Central memory CD8-positive, alpha-beta T cell (primary cell): ENCODE measurements around the gene ILDR2.
A peak's percentile ranks its signal among the peaks of the same experiment; 100 is the strongest.

Experiments used
- ATAC-seq: fragments of 150-1000 bp; cut with Tn5 transposase; replicated peaks from 2 replicates; pipeline ENCODE4 v1.10.0; 2022; ENCODE audit warnings: mild to moderate bottlenecking, moderate FRiP score, moderate number of reproducible peaks; ENCODE audit not compliant: poor library complexity, severe bottlenecking; ENCODE audit errors: extremely low read depth
- DNase-seq, 2 donors: peaks; one replicate each; pipeline ENCODE4 v3.0.0; 2021; ENCODE audit warnings: low spot score in 2 of 2
- H3K27ac Mint-ChIP-seq: one replicate; pipeline ENCODE4 v1.8.0; 2022; ENCODE audit warnings: low read depth, mild to moderate bottlenecking, moderate library complexity, mixed read lengths
- H3K27me3 Mint-ChIP-seq: one replicate; pipeline ENCODE4 v1.8.0; 2022; ENCODE audit warnings: mixed read lengths
- H3K36me3 Mint-ChIP-seq: one replicate; pipeline ENCODE4 v1.8.0; 2022; ENCODE audit warnings: mild to moderate bottlenecking, moderate library complexity, mixed read lengths; ENCODE audit not compliant: insufficient read depth
- H3K4me1 Mint-ChIP-seq: one replicate; pipeline ENCODE4 v1.8.0; 2022; ENCODE audit warnings: mixed read lengths
- H3K4me3 Mint-ChIP-seq: one replicate; pipeline ENCODE4 v1.8.0; 2022; ENCODE audit warnings: mild to moderate bottlenecking, moderate library complexity, mixed read lengths
- H3K9me3 Mint-ChIP-seq: one replicate; pipeline ENCODE4 v1.8.0; 2022; ENCODE audit warnings: mixed read lengths

ILDR2 gene

DNA sequence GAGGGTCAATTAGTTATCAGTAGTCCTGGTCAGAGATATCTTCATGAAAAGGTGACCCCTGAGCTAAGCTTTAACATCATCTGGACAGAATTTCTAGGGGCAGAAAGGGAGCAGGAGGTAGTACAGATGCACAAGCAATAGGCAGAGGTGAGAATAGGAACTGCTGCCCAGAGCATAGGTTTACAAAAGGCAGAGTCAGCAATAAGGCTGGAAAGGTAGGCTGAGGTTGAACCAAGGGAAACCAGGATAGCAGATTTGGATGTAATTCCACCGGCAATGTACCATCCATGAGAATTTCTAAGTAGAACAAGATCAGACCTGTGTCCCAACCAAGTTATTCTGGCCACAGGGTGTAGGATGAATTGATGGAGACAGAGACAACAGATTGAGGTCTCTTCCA, 6.2 kb upstream of the ILDR2 start:
- H3K4me3 Mint-ChIP-seq, result no peak overlapping the region
- H3K27ac Mint-ChIP-seq, result no peak overlapping the region
- peaks cover 2% of the 10 kb centered on the region for H3K36me3 Mint-ChIP-seq
- no peak for DNase-seq
- H3K9me3 Mint-ChIP-seq, result no peaks in the 10 kb centered on the region
- ATAC-seq, result no peak
- no peaks in the 10 kb centered on the region for H3K4me1 Mint-ChIP-seq
- H3K27me3 Mint-ChIP-seq, result no peaks in the 10 kb centered on the region

DNA sequence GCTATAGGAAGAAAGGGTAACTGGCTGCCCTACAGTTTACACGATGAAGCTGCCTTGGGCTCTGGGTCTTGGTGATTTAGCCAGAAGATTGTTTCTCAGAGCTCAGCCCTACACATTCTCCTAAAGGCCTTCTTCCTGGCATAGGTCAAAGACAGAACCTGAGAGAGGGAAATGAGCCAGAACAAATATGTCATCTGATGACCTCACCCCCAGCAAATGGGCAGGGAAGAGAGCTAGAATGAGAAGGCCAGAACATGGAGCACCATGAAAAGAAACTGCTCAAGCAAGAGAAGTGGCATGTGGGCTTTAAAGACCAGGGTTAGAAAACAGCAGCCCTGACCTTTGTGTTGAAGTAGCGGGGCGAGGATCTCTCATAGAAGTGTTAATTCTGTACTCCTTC, 5.5 kb upstream of the ILDR2 start:
- no peaks in the 10 kb centered on the region for H3K27me3 Mint-ChIP-seq
- ATAC-seq, result no peak
- H3K9me3 Mint-ChIP-seq, result no peaks in the 10 kb centered on the region
- H3K4me3 Mint-ChIP-seq, result no peak overlapping the region
- DNase-seq, result no peak
- H3K36me3 Mint-ChIP-seq, result peaks cover 1% of the 10 kb centered on the region
- no peak overlapping the region for H3K27ac Mint-ChIP-seq
- H3K4me1 Mint-ChIP-seq, result peaks cover 8% of the 10 kb centered on the region

DNA sequence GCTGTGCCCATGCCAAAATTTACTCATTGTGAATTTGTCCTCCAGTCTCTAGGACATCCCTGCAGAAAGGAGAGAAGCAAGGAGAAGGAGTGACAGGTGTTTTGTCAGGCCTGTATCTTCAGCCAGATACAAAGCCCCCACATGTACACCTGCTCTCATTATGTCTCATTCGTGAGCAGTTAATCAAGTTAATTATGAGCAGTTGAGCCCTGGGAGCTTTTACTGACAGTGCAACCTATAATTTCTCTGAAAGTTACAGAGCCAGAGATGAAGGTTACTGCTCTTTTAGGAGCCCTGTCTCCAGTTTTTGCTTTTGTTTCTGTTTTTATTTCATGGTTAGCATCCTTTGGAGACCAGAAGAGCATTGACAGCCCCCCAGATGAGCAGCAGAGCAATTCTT, 5.0 kb upstream of the ILDR2 start:
- ATAC-seq, result no peak
- no peaks in the 10 kb centered on the region for H3K27me3 Mint-ChIP-seq
- H3K4me3 Mint-ChIP-seq, result no peak overlapping the region
- no peaks in the 10 kb centered on the region for H3K9me3 Mint-ChIP-seq
- no peak for DNase-seq
- no peak overlapping the region for H3K27ac Mint-ChIP-seq
- peaks cover 9% of the 10 kb centered on the region for H3K4me1 Mint-ChIP-seq
- peaks cover 2% of the 10 kb centered on the region for H3K36me3 Mint-ChIP-seq

GRCh38 chr1:166978821-166979220, 3.5 kb upstream of the ILDR2 start:
- Mint-ChIP-seq H3K9me3 (no peaks in the 10 kb centered on the region), H3K4me1 (peaks cover 19% of the 10 kb centered on the region), H3K27me3 (peaks cover 14% of the 10 kb centered on the region), H3K27ac (no peak overlapping the region), H3K36me3 (peaks cover 2% of the 10 kb centered on the region), H3K4me3 (no peak overlapping the region)
- no peak for ATAC-seq
- no peak for DNase-seq

GRCh38 chr1:166977951-166978350, 2.6 kb upstream of the ILDR2 start:
- Mint-ChIP-seq H3K4me3 (no peak overlapping the region), H3K36me3 (peaks cover 2% of the 10 kb centered on the region), H3K9me3 (no peaks in the 10 kb centered on the region), H3K27ac (no peak overlapping the region), H3K27me3 (peaks cover 22% of the 10 kb centered on the region), H3K4me1 (peaks cover 19% of the 10 kb centered on the region)
- ATAC-seq, result no peak
- DNase-seq, result no peak

DNA sequence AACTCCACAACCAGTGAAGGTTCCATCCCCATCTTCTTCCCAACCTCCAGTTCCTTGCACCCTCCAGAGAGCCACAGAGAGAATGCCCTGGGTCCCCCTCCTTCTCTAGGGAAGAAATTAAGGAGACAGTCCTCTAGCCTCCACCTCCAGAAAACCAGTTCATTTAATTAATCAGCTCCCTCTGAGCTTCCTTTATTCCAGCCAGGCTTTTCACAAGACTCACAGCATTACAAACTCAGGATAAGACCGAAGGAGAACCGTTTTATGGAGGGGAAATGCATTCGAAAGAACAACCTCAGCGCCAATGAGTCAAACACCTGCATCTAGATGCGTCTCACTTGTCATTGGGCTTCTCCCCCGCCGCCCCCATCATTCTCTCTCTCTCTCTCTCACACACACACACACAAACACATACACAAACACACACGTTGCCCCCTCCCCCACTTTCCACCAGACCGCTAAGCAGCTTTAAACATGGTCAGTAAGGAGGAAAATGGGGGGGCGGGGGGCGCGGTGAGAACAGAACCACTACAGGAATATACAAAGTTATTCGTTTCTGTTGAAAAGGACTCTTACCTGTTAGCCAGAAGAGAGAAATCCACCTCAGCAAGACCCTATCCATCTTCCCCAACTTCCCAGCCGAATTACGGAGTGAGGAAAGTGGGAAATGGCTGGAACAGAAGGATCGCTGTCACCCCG, 544 bp downstream of the ILDR2 start:
- H3K27me3 Mint-ChIP-seq, result peaks cover 47% of the 10 kb centered on the region
- no peak overlapping the region for H3K27ac Mint-ChIP-seq
- H3K9me3 Mint-ChIP-seq, result no peaks in the 10 kb centered on the region
- H3K36me3 Mint-ChIP-seq, result peaks cover 2% of the 10 kb centered on the region
- ATAC-seq (no peak), DNase-seq (no peak)
- H3K4me1 Mint-ChIP-seq, result peaks cover 19% of the 10 kb centered on the region
- peak overlapping the region; percentile 80 for H3K4me3 Mint-ChIP-seq

DNA sequence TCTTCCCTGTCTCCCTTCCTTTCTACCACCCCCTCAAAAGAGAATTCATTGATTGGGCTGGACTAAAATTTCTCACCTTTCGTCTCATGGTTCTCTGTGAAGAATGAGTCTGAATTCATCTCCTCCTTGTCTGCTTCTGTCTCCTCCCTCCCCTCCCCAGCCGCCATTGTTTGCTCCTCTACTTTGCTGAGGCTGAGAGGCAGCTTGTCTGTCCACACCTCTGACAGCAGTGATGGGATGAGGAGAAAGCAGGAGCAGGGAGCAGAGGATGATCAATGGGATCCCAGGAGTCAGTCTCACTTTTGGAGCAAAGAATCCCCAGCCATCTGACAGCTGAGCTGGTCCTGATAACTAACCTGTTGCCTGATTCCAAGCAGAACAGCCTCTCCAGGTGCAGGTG, 2.5 kb downstream of the ILDR2 start:
- Mint-ChIP-seq H3K27ac (no peak overlapping the region), H3K27me3 (peaks cover 65% of the 10 kb centered on the region), H3K9me3 (no peaks in the 10 kb centered on the region), H3K36me3 (peaks cover 2% of the 10 kb centered on the region), H3K4me3 (no peak overlapping the region), H3K4me1 (peaks cover 19% of the 10 kb centered on the region)
- ATAC-seq, result no peak
- DNase-seq, result no peak

- Mint-ChIP-seq H3K27ac (no peak overlapping the region), H3K9me3 (no peaks in the 10 kb centered on the region), H3K4me3 (no peak overlapping the region), H3K27me3 (peaks cover 72% of the 10 kb centered on the region), H3K36me3 (peaks cover 2% of the 10 kb centered on the region), H3K4me1 (peaks cover 19% of the 10 kb centered on the region)
- ATAC-seq (no peak), DNase-seq (no peak)
These were observed 3.1 kb downstream of the ILDR2 start for GRCh38 chr1:166972193-166972592.

GRCh38 chr1:166971252-166971651, 4.1 kb downstream of the ILDR2 start:
- Mint-ChIP-seq H3K4me1 (peaks cover 16% of the 10 kb centered on the region), H3K9me3 (no peaks in the 10 kb centered on the region), H3K36me3 (peaks cover 2% of the 10 kb centered on the region), H3K27me3 (peaks cover 80% of the 10 kb centered on the region), H3K27ac (no peak overlapping the region), H3K4me3 (no peak overlapping the region)
- ATAC-seq (no peak), DNase-seq (no peak)

DNA sequence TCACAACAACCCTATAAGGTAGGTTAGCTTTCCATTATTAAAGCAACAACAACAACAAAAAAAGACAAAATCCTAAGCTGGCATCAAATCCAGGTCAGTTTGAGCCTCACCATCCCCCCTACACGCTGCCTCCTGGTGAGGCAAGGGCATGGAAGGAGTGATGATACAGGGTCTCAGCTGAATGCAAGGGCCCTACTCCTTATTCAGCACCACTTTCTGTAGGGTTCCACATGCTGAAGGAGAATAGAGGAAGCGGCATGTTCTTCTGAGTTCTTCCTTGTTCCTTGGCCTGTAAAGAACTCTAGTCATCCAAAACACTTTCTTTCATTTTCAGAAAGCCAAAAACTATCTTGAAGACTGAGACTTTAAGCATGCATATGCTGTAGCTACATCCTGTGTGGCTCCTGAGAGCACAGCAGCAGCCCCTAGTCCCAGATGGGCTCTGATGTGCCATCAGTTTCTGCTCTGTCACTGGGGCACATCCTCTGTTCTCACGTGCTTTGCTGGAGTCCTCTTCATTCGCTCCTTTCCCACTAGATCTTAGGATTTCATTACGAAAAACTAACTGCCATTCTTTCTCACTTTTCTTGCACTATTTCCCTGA, 6.2 kb downstream of the ILDR2 start:
- Mint-ChIP-seq H3K9me3 (no peaks in the 10 kb centered on the region), H3K4me3 (no peak overlapping the region), H3K27me3 (peaks cover 70% of the 10 kb centered on the region), H3K4me1 (peaks cover under 1% of the 10 kb centered on the region), H3K27ac (no peak overlapping the region), H3K36me3 (no peaks in the 10 kb centered on the region)
- no peak for ATAC-seq
- no peak for DNase-seq

DNA sequence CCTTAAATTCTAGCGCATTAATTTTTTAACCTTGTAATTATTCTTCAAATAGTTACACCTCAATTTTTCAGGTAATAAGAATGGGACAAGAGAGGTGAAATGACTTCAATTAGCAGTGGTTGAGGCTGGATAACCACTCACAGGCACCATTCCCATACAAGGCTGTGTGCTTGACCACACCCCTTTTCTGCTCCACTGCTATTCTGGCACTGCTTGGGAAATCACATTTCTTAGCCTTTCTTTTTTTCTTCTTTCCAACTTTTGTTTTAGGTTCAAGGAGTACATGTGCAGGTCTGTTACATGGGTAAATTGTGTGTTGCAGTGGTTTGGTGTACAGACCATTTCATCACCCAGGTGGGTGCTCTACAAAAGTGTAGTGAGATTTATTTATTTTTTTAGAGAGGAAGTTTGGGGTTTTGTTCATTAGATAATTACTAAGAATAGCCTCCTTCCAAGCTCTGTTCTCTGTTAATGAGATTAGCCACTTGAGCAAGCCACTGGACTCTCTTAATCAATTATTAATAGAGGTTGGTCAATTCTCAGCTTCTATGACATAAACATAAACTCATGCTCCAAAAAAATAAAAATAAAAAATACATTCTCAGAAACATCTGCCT, 14.4 kb downstream of the ILDR2 start:
- H3K36me3 Mint-ChIP-seq, result no peaks in the 10 kb centered on the region

DNA sequence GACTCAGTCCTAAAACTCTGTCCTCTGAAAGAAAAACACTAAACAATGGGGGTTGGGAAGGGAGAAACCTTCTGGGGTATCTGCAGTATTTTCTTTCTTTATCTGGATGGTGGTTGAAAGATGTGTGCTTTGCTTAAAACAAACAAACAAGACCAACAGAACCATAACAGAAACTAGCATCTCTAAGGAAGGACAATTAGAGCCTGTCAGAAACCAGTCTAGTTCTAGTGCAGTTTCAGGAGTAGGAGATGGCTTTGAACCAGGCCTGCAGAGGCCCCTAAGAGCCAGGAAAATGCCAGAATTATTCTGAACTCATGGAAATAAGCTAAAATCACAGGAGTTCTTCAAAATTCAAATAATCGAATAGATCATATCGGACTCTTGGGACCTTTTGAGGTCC, 18.5 kb downstream of the ILDR2 start:
- Mint-ChIP-seq H3K36me3 (peaks cover 1% of the 10 kb centered on the region), H3K4me1 (no peaks in the 10 kb centered on the region), H3K9me3 (no peaks in the 10 kb centered on the region), H3K27me3 (peaks cover 64% of the 10 kb centered on the region), H3K27ac (no peak overlapping the region), H3K4me3 (no peak overlapping the region)
- DNase-seq (no peak), ATAC-seq (no peak)

More for the DNA sequence above, 14.4 kb downstream of the ILDR2 start:
- ATAC-seq (no peak), DNase-seq (no peak)
- no peaks in the 10 kb centered on the region for H3K9me3 Mint-ChIP-seq
- no peak overlapping the region for H3K27ac Mint-ChIP-seq
- H3K27me3 Mint-ChIP-seq, result peaks cover 62% of the 10 kb centered on the region
- H3K4me1 Mint-ChIP-seq, result no peaks in the 10 kb centered on the region
- H3K4me3 Mint-ChIP-seq, result no peak overlapping the region
